ENCODE data around the gene GATB.

GRCh38 chr4:151669990-151670389 lies 90.8 kb downstream of the GATB start:
- TF ChIP-seq CTCF (IDR thresholded peaks at IDR 0.05; ENCODE audit: poor library complexity) (no peak), EZH2phosphoT487 (IDR thresholded peaks at IDR 0.05; ENCODE audit: low read depth, severe bottlenecking, unreplicated experiment) (no peak), EZH2 (IDR thresholded peaks at IDR 0.05; ENCODE audit: borderline replicate concordance) (no peak)

All from hepatocyte (in vitro differentiated cells).